B cell (primary cell): ENCODE results near the gene KCNA1.

ENCODE experiments used
- CTCF ChIP-seq: fragments of 200-600 bp; IDR thresholded peaks from one replicate; pipeline ENCODE4 v1.8.0; 2022; ENCODE audit warnings: antibody characterized with exemption, mild to moderate bottlenecking
- EZH2 ChIP-seq: IDR thresholded peaks from 2 replicates; pipeline ENCODE4 v1.6.1; 2012; ENCODE audit warnings: borderline replicate concordance, low read depth, mild to moderate bottlenecking, moderate library complexity, low read length; ENCODE audit not compliant: insufficient read depth, poor library complexity, severe bottlenecking

DNA sequence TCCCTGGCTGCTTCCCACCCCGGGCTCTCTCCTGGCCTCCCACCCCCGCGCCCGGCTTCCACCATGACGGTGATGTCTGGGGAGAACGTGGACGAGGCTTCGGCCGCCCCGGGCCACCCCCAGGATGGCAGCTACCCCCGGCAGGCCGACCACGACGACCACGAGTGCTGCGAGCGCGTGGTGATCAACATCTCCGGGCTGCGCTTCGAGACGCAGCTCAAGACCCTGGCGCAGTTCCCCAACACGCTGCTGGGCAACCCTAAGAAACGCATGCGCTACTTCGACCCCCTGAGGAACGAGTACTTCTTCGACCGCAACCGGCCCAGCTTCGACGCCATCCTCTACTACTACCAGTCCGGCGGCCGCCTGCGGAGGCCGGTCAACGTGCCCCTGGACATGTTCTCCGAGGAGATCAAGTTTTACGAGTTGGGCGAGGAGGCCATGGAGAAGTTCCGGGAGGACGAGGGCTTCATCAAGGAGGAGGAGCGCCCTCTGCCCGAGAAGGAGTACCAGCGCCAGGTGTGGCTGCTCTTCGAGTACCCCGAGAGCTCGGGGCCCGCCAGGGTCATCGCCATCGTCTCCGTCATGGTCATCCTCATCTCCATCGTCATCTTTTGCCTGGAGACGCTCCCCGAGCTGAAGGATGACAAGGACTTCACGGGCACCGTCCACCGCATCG lies 1.8 kb downstream of the KCNA1 start:
- TF ChIP-seq EZH2 (no peak), CTCF (no peak)
